Coronary artery (tissue), 2 donors: ENCODE results near the gene DTNBP1.
"Not testable (repeated sequence)": the region's sequence is repeated elsewhere in the genome, so short reads cannot be mapped to it uniquely, and the experiment has no call there.

Experiments
- DNase-seq: peaks from one replicate; pipeline ENCODE4 v3.0.0-alpha.2; 2017; ENCODE audit warnings: low spot score
- H3K27ac ChIP-seq, 2 donors: fragments of 200-600 bp; sonication (generic); one replicate each; pipeline ENCODE4 v1.5.1; 2016 to 2019
- H3K4me3 ChIP-seq: fragments of 200-600 bp; sonication (generic); 2 replicates; pipeline ENCODE4 v1.5.1; 2016; ENCODE audit warnings: mild to moderate bottlenecking, moderate library complexity
- TF ChIP-seq, protein P1 (sequence below): fragments of 200-600 bp; sonication (generic); IDR thresholded peaks from one replicate; pipeline ENCODE4 v1.5.1; 2019; ENCODE audit warnings: antibody characterized with exemption

DTNBP1 gene

DNA sequence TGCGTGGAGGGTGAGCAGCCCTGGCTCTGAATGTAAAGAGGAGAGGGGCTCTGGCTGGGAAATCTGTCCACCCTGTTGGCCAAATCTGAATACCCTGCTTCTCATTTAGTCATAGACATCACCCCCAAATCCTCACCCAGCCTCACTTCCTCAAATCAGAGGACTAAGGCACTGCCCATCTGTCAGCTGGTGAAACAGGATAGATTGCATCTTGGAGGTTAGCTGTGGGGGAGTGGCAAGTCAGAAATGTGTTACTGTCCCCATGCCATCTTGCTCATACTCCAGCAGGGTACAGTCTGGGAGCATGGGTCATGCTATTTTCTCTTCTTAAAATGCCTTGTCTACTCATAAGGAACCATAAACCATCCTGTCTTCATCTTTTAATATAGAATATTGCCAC lies 9.5 kb upstream of the DTNBP1 start:
- Histone ChIP-seq H3K4me3 (no peak overlapping the region), H3K27ac (no peak overlapping the region)
- TF ChIP-seq, protein P1, sequence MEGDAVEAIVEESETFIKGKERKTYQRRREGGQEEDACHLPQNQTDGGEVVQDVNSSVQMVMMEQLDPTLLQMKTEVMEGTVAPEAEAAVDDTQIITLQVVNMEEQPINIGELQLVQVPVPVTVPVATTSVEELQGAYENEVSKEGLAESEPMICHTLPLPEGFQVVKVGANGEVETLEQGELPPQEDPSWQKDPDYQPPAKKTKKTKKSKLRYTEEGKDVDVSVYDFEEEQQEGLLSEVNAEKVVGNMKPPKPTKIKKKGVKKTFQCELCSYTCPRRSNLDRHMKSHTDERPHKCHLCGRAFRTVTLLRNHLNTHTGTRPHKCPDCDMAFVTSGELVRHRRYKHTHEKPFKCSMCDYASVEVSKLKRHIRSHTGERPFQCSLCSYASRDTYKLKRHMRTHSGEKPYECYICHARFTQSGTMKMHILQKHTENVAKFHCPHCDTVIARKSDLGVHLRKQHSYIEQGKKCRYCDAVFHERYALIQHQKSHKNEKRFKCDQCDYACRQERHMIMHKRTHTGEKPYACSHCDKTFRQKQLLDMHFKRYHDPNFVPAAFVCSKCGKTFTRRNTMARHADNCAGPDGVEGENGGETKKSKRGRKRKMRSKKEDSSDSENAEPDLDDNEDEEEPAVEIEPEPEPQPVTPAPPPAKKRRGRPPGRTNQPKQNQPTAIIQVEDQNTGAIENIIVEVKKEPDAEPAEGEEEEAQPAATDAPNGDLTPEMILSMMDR = no peak
- no peak for DNase-seq

DNA sequence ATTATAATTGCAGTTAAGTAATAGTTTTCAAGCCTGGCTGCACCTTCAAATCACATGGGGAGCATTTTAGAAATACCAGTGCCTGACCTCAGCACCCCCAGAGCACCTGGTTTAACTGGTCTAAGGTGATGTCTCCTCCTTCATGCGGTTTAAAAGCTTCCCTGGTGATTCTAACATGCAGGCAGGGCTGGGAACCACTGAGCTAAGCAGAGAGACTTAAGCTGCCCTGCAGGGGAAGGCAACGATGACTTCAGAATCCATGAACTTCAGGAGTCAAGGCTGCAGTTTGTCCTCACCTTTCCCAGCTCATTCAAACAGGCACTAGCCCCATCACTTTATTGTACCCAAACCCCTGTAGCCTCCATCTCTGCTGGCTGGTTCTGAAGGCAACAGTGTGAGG lies 6.1 kb upstream of the DTNBP1 start:
- Histone ChIP-seq H3K4me3 (no peak overlapping the region), H3K27ac (no peak overlapping the region)
- TF ChIP-seq, protein P1 = no peak
- no peak for DNase-seq

DNA sequence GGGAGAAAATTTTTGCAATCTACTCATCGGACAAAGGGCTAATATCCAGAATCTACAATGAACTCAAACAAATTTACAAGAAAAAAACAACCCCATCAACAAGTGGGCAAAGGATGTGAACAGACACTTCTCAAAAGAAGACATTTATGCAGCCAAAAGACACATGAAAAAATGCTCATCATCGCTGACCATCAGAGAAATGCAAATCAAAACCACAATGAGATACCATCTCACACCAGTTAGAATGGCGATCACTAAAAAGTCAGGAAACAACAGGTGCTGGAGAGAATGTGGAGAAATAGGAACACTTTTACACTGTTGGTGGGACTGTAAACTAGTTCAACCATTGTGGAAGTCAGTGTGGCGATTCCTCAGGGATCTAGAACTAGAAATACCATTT lies 4.1 kb upstream of the DTNBP1 start:
- H3K4me3 ChIP-seq, DNase-seq, H3K27ac ChIP-seq: not testable (repeated sequence)

DNA sequence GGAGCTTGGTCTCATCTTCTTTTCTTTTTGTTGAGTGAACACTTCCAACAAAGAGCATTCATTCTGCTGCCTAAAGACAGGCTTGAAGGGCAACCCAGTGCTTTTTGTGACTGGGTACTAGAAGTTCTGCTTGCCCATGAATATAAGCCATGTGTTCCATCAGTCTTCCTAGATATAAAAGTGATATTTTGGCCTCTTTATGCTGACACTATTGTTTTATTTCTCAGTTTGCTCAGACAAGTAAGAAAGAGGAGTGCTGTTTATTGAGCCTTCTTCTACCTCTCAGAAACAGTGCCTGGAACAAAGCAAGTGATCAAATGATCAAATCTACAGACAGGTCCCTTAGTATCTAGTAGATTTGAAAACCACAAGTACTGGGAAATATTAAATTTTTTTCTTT lies 2.4 kb upstream of the DTNBP1 start:
- TF ChIP-seq, protein P1 = no peak
- no peak overlapping the region for H3K4me3 ChIP-seq
- H3K27ac ChIP-seq = no peak overlapping the region
- no peak for DNase-seq

DNA sequence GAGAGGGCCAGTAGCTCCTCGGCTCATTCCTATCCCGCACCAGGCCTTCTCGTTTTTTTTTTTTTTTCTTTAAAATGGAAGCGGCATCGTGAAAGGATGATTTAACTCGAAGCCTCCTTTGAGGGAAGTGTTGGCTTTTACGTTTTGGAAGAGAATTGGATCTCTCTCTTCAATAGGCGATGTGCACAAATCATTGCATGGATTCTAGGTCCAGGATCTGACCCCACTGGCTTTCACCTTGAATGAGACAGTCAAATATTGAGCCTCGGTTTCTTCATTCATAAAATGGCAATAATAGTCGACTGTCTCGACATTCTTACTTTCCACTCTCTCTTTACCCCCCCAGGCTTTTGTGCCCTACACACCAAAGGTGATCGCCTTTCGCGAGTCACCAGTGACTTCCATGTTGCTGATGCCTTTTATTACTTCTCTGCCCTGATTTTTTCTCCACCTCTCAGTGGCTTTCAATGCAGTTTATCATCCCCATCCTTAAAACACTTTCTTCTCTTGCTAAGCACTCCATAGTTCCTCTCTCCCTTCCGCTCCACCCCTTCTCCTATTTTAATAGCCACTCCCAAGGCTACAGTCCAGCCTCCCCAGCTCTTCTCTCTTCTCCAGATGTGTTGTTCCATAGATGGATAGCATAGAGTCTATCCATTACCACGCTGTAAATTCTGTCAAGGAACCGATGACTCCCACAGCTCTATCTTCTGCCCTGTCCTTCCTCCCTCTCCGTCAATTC lies 473 bp upstream of the DTNBP1 start:
- Histone ChIP-seq H3K27ac (peak overlapping the region in 1 of 2 donors; percentile 77), H3K4me3 (peak overlapping the region; percentile 80)
- DNase-seq = no peak
- TF ChIP-seq, protein P1 = no peak

DNA sequence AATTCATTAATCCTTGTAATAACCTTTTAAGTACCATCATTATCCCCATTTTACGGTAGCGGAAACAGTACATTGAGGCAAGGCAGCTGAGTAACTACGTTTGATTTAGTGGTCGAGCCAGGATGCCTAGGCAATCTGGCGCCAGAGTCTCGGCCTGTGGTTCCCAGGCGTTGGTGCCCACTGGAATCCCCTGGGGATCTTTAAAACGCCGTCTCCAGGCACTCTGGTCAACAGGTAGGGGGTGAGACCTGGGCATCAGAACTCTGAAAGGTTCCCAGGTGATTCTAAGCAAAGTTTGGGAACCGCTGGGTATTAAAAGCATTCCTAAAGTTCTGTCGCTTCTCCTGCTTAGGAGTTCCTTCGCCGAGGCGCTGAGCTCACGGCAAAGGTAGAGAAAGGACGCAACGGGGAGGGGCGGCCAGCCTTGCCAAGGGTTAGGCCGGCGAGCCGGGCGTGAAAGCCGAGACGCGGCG lies 939 bp downstream of the DTNBP1 start:
- TF ChIP-seq, protein P1 = no peak
- H3K27ac ChIP-seq = peak overlapping the region; percentile 77 to 88
- DNase-seq = no peak

DNA sequence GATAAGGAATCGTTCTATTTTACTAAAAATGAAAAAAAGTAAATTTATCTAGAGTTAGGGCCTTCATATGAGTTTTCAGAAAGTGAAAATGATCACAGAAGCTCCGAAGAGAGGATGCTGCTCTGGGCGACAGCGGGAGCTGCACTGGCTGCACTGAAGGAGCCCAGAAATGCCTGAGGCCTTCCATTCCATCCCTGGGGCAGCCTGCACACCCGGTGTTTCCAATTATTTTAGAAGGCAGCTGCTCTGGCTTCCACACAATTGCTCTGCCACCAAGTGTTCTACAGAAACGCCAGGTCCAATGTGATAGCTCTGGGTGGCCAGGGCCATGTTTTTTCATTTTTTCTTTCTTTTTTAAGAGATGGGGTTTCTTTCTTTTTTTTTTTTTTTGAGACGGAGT lies 3.6 kb downstream of the DTNBP1 start:
- TF ChIP-seq, protein P1 = no peak
- no peak for DNase-seq
- no peak overlapping the region for H3K4me3 ChIP-seq

More for the DNA sequence above, 939 bp downstream of the DTNBP1 start:
- H3K4me3 ChIP-seq = peak overlapping the region; percentile 80

More for the DNA sequence above, 3.6 kb downstream of the DTNBP1 start:
- no peak overlapping the region for H3K27ac ChIP-seq
